Left lung (tissue), 10 donors: ENCODE measurements around the gene TCFL5. TPM values are rescaled to one million over a fixed set of nuclear protein-coding genes. Genes with fewer than 3 reads are reported as not detected.
A peak's percentile ranks its signal among the peaks of the same experiment; 100 is the strongest.

Experiments used
- ATAC-seq: fragments of 200-7000 bp; cut with Tn5 transposase; one replicate; pipeline ENCODE4 v1.9.1; 2020; ENCODE audit warnings: moderate library complexity
- DNase-seq, 4 donors: peaks; one replicate each; pipeline ENCODE4 v3.0.0-alpha.2; 2013 to 2020
- H3K27ac ChIP-seq, 2 donors: fragments of 200-600 bp; sonication (generic) in 1 of 2; one replicate each; pipeline versions ENCODE4 v1.5.0 to v1.8.0; 2020 to 2021
- H3K27me3 ChIP-seq, 2 donors: fragments of 200-600 bp; sonication (generic) in 1 of 2; one replicate each; pipeline versions ENCODE4 v1.5.0 to v1.8.0; 2020 to 2021
- H3K36me3 ChIP-seq, 2 donors: fragments of 200-600 bp; sonication (generic) in 1 of 2; one replicate each; pipeline versions ENCODE4 v1.5.0 to v1.8.0; 2020 to 2021
- H3K4me1 ChIP-seq, 2 donors: fragments of 200-600 bp; one replicate each; pipeline ENCODE4 v1.8.0; 2021
- H3K4me3 ChIP-seq, 2 donors: fragments of 200-600 bp; sonication (generic) in 1 of 2; one replicate each; pipeline versions ENCODE4 v1.5.0 to v1.8.0; 2020 to 2021; ENCODE audit warnings: mild to moderate bottlenecking in 1 of 2
- H3K9me3 ChIP-seq, 2 donors: fragments of 200-600 bp; sonication (generic) in 1 of 2; one replicate each; pipeline versions ENCODE4 v1.5.0 to v1.8.0; 2020 to 2021
- CTCF ChIP-seq, 2 donors: fragments of 200-600 bp; sonication (generic) in 1 of 2; IDR thresholded peaks; one replicate each; pipeline versions ENCODE4 v1.5.0 to v1.8.0; 2021; ENCODE audit warnings: antibody characterized with exemption in 2 of 2
- intact Hi-C, 2 donors: fragments of 100-400 bp; cut with DNase I; formaldehyde crosslinking; loops; one replicate each; pipeline versions ENCODE4 v1.11.2 to v1.14.2; 2022
- polyA plus RNA-seq, 6 donors: library from polyadenylated mRNA; unstranded; fragments of 120-200 nt; gene quantifications; one replicate each; pipeline ENCODE4 v1.2.1, GENCODE V29; 2013; ENCODE audit not compliant: insufficient read length in 6 of 6
- total RNA-seq, 2 donors: library from RNA; stranded (reverse); fragmentation: NEBNext Ultra II Directional; extraction: Animal tissue kit (Norgen Biotek cat#: 25700); gene quantifications; one replicate each; pipeline ENCODE4 v1.2.1, GENCODE V29; 2021
- donor health status: DM: no; HTN: yes; CAD: no.
- donor health status: DM: no; HTN: no; CAD: no.

Gene TCFL5
- total and polyA plus RNA-seq, 8 donors = 7.4 to 13.7 (median 10.9) TPM

DNA sequence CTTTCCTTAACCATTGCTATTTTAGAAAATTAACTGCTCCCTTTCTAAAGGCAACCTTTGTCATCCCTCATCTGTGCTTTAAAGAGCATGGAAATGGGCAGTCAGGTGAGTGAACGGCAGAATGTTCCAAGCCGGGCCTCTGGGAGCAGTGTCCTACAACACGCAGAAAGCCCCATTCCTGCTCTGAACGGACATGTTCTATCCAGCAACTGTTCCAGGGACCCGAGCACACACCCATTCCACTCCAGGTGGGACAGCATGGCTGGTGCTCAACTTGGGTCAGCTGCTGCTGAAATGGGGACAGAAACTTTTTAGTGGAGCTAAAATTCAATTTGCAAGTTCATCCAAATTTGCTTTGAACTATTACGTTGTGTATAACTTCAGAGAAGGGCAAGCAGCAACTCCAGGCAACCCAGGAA lies 38.0 kb upstream of the TCFL5 start:
- intact Hi-C loops = loop anchor here (2.0 to 10.0 kb wide), 2 partner anchors 105 to 109 kb away; partner anchors contain the start of gene BHLHE23 (in 1 of the 2)
- H3K27me3 ChIP-seq = no peaks in the 10 kb centered on the region
- H3K27ac ChIP-seq = no peak overlapping the region
- no peak for TF ChIP-seq CTCF (IDR thresholded peaks at IDR 0.05)
- DNase-seq = no peak
- H3K4me1 ChIP-seq = peaks cover 7 to 21% of the 10 kb centered on the region in 2 donors
- H3K36me3 ChIP-seq = peaks cover 0 to 68% of the 10 kb centered on the region in 2 donors
- H3K9me3 ChIP-seq = no peaks in the 10 kb centered on the region
- ATAC-seq = peak; percentile 57
- no peak overlapping the region for H3K4me3 ChIP-seq

DNA sequence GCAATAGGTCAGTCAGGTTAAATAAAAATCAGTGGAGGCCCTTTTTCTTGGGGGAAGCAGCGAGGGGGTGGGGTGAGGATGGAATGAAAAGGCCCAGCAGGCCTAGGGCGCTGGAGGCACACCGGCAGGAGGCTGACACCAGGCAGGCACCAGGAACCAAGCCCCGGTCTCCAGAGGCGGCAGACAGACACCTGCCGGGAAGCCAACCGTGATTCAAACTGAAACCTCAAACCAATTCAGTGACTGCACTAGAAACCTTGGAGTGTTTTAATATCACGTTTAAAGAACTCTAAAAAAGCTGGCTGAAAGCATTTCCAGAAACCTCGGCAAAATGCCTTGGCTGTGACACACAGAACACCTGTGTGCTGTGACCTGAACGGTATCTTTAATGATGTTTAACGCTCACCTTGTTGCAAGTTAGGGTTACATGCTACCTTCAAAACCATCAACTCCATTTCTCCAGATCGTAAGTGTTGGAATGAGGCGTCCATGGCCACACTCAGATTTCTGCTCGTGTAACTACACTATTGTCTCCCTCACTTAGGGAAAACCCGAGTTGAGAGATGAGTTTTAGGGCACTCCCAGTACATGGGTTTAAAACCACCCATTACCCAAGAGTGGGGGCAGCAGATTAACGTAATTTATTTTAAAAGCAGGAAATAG lies 37.5 kb upstream of the TCFL5 start:
- no peak for TF ChIP-seq CTCF (IDR thresholded peaks at IDR 0.05)
- Histone ChIP-seq H3K4me1 (peaks cover 7 to 21% of the 10 kb centered on the region in 2 donors), H3K27me3 (no peaks in the 10 kb centered on the region), H3K27ac (no peak overlapping the region), H3K36me3 (peaks cover 0 to 68% of the 10 kb centered on the region in 2 donors), H3K4me3 (no peak overlapping the region), H3K9me3 (no peaks in the 10 kb centered on the region)
- no peak for DNase-seq
- intact Hi-C loops = loop anchor here in 1 of 2 donors (10.0 kb wide), 1 partner anchor 106 kb away; the partner anchor contains the start of gene BHLHE23
- ATAC-seq = peak; percentile 11

GRCh38 chr20:62898093-62898964 lies 36.7 kb upstream of the TCFL5 start:
- Histone ChIP-seq H3K4me1 (peaks cover 7 to 21% of the 10 kb centered on the region in 2 donors), H3K4me3 (no peak overlapping the region), H3K27ac (no peak overlapping the region), H3K36me3 (peaks cover 2 to 68% of the 10 kb centered on the region in 2 donors), H3K27me3 (no peaks in the 10 kb centered on the region), H3K9me3 (no peaks in the 10 kb centered on the region)
- DNase-seq (no peak), ATAC-seq (no peak)
- no peak for TF ChIP-seq CTCF (IDR thresholded peaks at IDR 0.05)
- intact Hi-C loops = loop anchor here in 1 of 2 donors (10.0 kb wide), 1 partner anchor 106 kb away; the partner anchor contains the start of gene BHLHE23

DNA sequence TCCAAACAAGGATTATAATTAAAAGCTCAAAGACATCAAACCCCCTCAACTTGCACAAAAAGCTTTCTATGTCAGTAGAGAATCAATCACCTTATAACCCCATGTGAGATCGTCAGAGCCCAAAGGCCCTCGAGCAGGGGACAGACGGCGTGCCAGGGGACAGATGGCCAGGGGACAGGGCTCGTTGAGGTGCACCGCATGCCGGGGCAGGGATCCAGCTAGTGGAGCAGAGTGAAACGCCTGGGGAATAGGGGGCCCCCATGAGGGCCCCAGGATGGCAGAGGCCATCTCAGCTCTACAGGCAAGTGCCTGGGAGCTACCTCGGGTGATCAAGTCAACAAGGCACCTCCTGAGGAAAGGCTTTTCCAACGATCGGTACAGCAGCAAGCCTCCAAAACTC lies 36.0 kb upstream of the TCFL5 start:
- H3K9me3 ChIP-seq = no peaks in the 10 kb centered on the region
- H3K36me3 ChIP-seq = peaks cover 2 to 68% of the 10 kb centered on the region in 2 donors
- H3K27me3 ChIP-seq = no peaks in the 10 kb centered on the region
- no peak for TF ChIP-seq CTCF (IDR thresholded peaks at IDR 0.05)
- H3K4me1 ChIP-seq = peaks cover 7 to 21% of the 10 kb centered on the region in 2 donors
- ATAC-seq (no peak), DNase-seq (no peak)
- no peak overlapping the region for H3K4me3 ChIP-seq
- intact Hi-C loops = loop anchor here in 1 of 2 donors (10.0 kb wide), 1 partner anchor 107 kb away; the partner anchor contains the start of gene BHLHE23
- no peak overlapping the region for H3K27ac ChIP-seq

DNA sequence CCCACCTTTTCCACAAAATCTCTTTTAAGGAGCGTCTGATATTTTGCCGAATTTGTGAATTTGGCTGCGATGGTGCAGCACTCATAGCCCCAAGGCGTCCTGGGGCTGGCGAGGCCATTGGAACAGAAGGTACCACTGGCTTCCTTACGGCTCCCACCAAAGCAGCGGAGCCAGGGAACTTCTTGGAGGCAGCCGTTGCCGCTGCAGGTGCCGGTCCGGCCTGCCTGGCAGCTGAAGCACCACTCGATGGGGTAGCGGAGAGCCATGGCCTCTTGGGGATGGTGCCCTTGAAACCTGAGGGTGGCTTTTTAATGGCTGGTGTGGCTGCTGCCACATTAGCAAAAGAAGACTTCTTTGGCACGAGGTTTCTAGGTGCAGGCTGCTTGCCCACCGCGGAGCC lies 34.9 kb upstream of the TCFL5 start:
- Histone ChIP-seq H3K4me3 (no peak overlapping the region), H3K4me1 (peaks cover 7 to 21% of the 10 kb centered on the region in 2 donors), H3K36me3 (peaks cover 2 to 68% of the 10 kb centered on the region in 2 donors), H3K9me3 (no peaks in the 10 kb centered on the region), H3K27ac (no peak overlapping the region), H3K27me3 (no peaks in the 10 kb centered on the region)
- no peak for DNase-seq
- intact Hi-C loops = loop anchor here in 1 of 2 donors (10.0 kb wide), 1 partner anchor 108 kb away; the partner anchor contains the start of gene BHLHE23
- no peak for ATAC-seq
- TF ChIP-seq CTCF (IDR thresholded peaks at IDR 0.05) = no peak
